Body of pancreas (tissue), 4 donors: Measurements from ENCODE around the gene CNTN2.

Experiments used
- CTCF ChIP-seq, 7 experiments: fragments of 450-650 bp in 4 of 7; fragments of 200-600 bp in 3 of 7; sonication (generic) in 3 of 7; IDR thresholded peaks; one replicate each; pipeline ENCODE4 v1.5.1; 2016 to 2019; ENCODE audit warnings: antibody characterized with exemption in 7 of 7
- POLR2A ChIP-seq, 3 donors: fragments of 450-650 bp; IDR thresholded peaks; one replicate each; pipeline ENCODE4 v1.6.1; 2016; ENCODE audit warnings: antibody characterized with exemption in 3 of 3, mild to moderate bottlenecking in 2 of 3

GRCh38 chr1:205075642-205076155, 32.7 kb downstream of the CNTN2 start:
- no peak for TF ChIP-seq CTCF (IDR thresholded peaks at IDR 0.05)
- no peak for TF ChIP-seq POLR2A (IDR thresholded peaks at IDR 0.05)
